ENCODE measurements around the gene BZW1.
"Not testable (repeated sequence)": the region's sequence is repeated elsewhere in the genome, so short reads cannot be mapped to it uniquely, and the experiment has no call there.

Gene BZW1

DNA sequence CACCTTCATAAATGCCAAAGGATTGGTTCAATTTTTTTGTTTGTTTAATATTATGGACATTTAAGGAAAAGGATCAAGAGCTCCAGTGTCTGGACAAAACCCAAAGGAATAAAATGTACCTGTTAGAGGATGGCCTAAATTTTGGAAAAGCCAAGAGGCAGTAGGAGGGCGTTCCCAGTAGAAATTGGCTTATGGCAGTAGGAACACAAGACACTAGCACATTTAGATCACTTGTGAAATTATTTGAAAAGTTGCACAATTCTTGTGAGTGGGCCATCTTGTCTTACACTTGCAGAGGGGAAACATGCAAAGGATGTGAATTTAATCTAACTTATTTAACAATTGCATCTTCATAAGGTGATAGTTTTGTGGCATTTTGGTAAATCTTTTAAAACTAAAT lies 3.2 kb downstream of the BZW1 start:
- Histone ChIP-seq H3K27ac (no peak overlapping the region), H3K36me3 (peaks cover 81% of the 10 kb centered on the region), H3K4me3 (ENCODE audit: low read depth, low read length) (no peak overlapping the region), H3K27me3 (ENCODE audit: insufficient read depth, low read depth, severe bottlenecking) (no peaks in the 10 kb centered on the region), H3K9me3 (ENCODE audit: severe bottlenecking) (no peaks in the 10 kb centered on the region)
- TF ChIP-seq, protein P1, sequence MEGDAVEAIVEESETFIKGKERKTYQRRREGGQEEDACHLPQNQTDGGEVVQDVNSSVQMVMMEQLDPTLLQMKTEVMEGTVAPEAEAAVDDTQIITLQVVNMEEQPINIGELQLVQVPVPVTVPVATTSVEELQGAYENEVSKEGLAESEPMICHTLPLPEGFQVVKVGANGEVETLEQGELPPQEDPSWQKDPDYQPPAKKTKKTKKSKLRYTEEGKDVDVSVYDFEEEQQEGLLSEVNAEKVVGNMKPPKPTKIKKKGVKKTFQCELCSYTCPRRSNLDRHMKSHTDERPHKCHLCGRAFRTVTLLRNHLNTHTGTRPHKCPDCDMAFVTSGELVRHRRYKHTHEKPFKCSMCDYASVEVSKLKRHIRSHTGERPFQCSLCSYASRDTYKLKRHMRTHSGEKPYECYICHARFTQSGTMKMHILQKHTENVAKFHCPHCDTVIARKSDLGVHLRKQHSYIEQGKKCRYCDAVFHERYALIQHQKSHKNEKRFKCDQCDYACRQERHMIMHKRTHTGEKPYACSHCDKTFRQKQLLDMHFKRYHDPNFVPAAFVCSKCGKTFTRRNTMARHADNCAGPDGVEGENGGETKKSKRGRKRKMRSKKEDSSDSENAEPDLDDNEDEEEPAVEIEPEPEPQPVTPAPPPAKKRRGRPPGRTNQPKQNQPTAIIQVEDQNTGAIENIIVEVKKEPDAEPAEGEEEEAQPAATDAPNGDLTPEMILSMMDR (IDR thresholded peaks at IDR 0.05; ENCODE audit: low read depth, low read length), result no peak
- DNase-seq, result no peak

DNA sequence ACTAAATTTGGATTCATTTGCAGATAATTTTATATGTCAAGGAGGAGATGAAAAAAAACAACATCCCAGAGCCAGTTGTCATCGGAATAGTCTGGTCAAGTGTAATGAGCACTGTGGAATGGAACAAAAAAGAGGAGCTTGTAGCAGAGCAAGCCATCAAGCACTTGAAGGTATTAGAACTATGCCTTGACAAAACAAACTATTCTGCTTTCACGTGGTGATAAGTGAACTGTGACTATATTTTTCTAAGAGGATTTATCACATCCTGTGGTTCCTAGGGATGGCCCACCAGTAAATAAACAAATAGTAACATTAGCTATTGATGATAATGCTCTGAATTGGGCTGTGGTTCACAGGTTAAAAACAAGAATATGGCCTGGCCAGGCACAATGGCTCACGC lies 7.0 kb downstream of the BZW1 start:
- peaks cover 82% of the 10 kb centered on the region for H3K36me3 ChIP-seq
- H3K27ac ChIP-seq; DNase-seq; H3K27me3 ChIP-seq (ENCODE audit: insufficient read depth, low read depth, severe bottlenecking); H3K4me3 ChIP-seq (ENCODE audit: low read depth, low read length); H3K9me3 ChIP-seq (ENCODE audit: severe bottlenecking): not testable (repeated sequence)

DNA sequence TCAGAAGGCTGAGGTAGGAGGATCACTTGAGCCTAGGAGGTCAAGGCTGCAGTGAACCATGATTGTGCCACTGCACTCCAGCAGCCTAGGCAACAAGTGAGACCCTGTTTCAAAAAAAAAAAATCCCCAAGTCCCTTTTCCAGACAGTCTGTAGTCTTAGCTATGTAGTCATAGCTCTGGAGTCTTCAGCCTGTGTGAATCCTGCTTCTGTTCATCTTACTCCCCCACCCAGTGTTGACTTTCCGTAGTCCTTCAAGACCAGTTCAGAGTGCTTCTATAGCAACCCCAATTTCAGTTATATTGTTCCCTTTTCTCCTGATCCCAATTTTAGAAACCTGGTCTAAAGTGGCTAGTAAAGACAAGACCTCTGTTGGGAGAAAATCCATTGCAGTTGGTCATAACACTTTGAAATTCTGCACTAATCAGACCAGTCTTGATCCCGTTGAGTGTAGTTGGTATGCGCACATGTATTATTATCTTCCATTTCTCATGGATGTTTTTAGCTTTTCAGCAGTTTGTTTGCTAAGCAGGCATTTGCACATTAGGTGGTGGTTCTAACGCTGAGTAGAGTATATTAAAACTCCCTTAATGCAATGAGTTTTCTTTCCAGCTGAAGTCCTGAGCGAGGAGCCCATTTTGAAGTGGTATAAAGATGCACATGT lies 9.0 kb downstream of the BZW1 start:
- Histone ChIP-seq H3K4me3 (ENCODE audit: low read depth, low read length) (no peak overlapping the region), H3K9me3 (ENCODE audit: severe bottlenecking) (no peaks in the 10 kb centered on the region), H3K27ac (no peak overlapping the region), H3K36me3 (peaks cover 64% of the 10 kb centered on the region), H3K27me3 (ENCODE audit: insufficient read depth, low read depth, severe bottlenecking) (no peaks in the 10 kb centered on the region)
- no peak for DNase-seq
- TF ChIP-seq, protein P1 (IDR thresholded peaks at IDR 0.05; ENCODE audit: low read depth, low read length), result no peak

DNA sequence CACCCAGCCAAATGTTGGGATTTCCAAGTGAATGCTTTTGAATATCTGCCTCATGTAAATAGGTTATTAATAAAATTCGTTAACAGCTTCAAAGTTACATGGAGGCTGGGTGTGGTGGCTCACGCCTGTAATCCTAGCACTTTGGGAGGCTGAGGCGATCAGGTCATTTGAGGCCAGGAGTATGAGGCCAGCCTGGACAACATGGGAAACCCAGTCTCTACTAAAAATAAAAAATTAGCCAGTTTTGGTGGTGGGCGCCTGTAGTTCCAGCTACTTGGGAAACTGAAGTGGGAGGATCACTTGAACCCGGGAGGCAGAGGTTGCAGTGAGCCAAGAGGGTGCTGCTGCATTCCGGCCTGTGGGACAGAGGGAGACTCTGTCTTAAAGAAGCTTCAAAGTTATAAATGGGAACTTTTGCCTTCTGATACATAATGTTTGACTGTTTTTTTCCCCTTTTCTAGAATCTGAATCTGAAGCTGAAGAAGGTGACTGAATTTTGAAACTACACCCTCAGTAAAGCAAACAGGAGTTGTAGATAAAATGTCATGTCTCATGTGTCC lies 10.1 kb downstream of the BZW1 start:
- Histone ChIP-seq H3K4me3 (ENCODE audit: low read depth, low read length) (no peak overlapping the region), H3K27ac (no peak overlapping the region), H3K9me3 (ENCODE audit: severe bottlenecking) (no peaks in the 10 kb centered on the region), H3K36me3 (peaks cover 54% of the 10 kb centered on the region), H3K27me3 (ENCODE audit: insufficient read depth, low read depth, severe bottlenecking) (no peaks in the 10 kb centered on the region)
- TF ChIP-seq, protein P1 (IDR thresholded peaks at IDR 0.05; ENCODE audit: low read depth, low read length), result no peak
- no peak for DNase-seq

DNA sequence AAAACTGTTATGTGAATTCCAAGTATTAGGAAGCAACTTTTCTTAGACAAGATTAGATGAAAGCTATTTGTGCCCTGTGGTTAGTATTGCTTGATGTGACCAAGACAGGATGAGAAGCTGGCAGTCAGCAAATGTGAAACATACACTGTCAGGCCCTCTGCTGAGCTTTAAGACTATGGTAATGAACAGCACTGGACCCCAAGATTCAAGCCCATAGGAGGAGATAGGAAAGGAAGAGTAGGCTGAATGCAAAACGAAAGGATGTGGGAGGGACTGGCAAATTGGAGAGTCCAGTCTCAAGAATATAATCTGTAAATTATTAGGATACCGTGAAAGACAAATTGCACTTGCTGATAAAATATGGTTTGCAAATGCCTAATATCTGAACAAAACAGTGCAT lies 16.4 kb downstream of the BZW1 start:
- TF ChIP-seq, protein P1 (IDR thresholded peaks at IDR 0.05; ENCODE audit: low read depth, low read length), result no peak
- Histone ChIP-seq H3K27me3 (ENCODE audit: insufficient read depth, low read depth, severe bottlenecking) (no peaks in the 10 kb centered on the region), H3K27ac (no peak overlapping the region), H3K4me3 (ENCODE audit: low read depth, low read length) (no peak overlapping the region), H3K9me3 (ENCODE audit: severe bottlenecking) (no peaks in the 10 kb centered on the region), H3K36me3 (peaks cover 2% of the 10 kb centered on the region; the same call in 1 of the 2 replicates)
- no peak for DNase-seq

DNA sequence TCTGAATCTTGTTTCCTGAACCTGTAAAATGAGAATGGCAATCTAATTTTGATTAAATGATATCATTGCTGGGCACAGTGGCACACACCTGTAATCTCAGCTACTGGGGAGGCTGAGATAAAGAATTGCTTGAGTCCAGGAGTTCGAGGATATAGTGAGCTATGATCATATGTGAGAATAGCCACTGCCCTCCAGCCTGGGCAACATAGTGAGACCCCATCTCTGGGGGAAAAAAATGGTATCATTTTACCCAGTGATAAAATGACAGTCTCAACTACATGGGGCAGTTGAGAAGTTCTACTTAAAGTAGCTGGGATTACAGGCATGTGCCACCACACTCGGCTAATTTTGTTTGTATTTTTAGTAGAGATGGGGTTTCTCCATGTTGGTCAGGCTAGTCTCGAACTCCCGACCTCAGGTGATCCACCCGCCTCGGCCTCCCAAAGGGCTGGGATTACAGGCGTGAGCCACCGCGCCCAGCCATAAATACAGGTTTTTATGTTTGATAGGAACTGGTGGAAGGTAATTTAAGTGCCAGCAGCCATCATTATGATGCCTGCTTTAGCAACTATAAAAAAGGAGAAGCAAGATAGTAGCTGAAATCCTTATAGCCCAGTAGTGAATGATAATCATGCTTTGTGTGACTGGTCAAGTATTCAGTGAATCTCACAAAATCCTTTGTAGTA lies 17.0 kb downstream of the BZW1 start:
- no peak for DNase-seq
- Histone ChIP-seq H3K27me3 (ENCODE audit: insufficient read depth, low read depth, severe bottlenecking) (no peaks in the 10 kb centered on the region), H3K36me3 (peaks cover 2% of the 10 kb centered on the region; the same call in 1 of the 2 replicates), H3K9me3 (ENCODE audit: severe bottlenecking) (no peaks in the 10 kb centered on the region), H3K4me3 (ENCODE audit: low read depth, low read length) (no peak overlapping the region), H3K27ac (no peak overlapping the region)
- TF ChIP-seq, protein P1 (IDR thresholded peaks at IDR 0.05; ENCODE audit: low read depth, low read length), result no peak

Data from WERI-Rb-1 (cell line).